Stimulated activated effector memory CD8-positive, alpha-beta T cell treated with anti-CD3 and anti-CD28 coated beads, Interleukin-12 subunit alpha, Interleukin-12 subunit beta, amount 100 ng/mL, for 72 hours (primary cell): ENCODE results near the gene BSCL2.

ENCODE experiments used
- ATAC-seq: fragments of 150-1000 bp; cut with Tn5 transposase; 2 replicates; pipeline ENCODE4 v1.10.0; 2021
- DNase-seq, 2 donors: peaks; one replicate each; pipeline ENCODE4 v3.0.0; 2021 to 2022; ENCODE audit warnings: low spot score in 2 of 2
- H3K27ac Mint-ChIP-seq: one replicate; pipeline ENCODE4 v1.8.0; 2022; ENCODE audit warnings: mild to moderate bottlenecking, mixed read lengths
- H3K36me3 Mint-ChIP-seq: one replicate; pipeline ENCODE4 v1.8.0; 2022; ENCODE audit warnings: mild to moderate bottlenecking, mixed read lengths
- H3K4me1 Mint-ChIP-seq: one replicate; pipeline ENCODE4 v1.8.0; 2022; ENCODE audit warnings: mixed read lengths
- H3K4me3 Mint-ChIP-seq: one replicate; pipeline ENCODE4 v1.8.0; 2022; ENCODE audit warnings: mild to moderate bottlenecking, mixed read lengths
- H3K9me3 Mint-ChIP-seq: one replicate; pipeline ENCODE4 v1.8.0; 2022; ENCODE audit warnings: mixed read lengths

BSCL2 gene

GRCh38 chr11:62726915-62727164, 19.6 kb upstream of the BSCL2 start:
- Mint-ChIP-seq H3K9me3 (no peaks in the 10 kb centered on the region), H3K4me3 (peak overlapping the region; percentile 89), H3K36me3 (peaks cover 95% of the 10 kb centered on the region), H3K4me1 (peaks cover 30% of the 10 kb centered on the region), H3K27ac (peak overlapping the region; percentile 99)
- ATAC-seq (peak; percentile 12), DNase-seq (no peak)

- Mint-ChIP-seq H3K4me1 (peaks cover 28% of the 10 kb centered on the region), H3K36me3 (peaks cover 95% of the 10 kb centered on the region), H3K4me3 (peak overlapping the region; percentile 89), H3K27ac (peak overlapping the region; percentile 99), H3K9me3 (no peaks in the 10 kb centered on the region)
- peak in 1 of 2 donors; percentile 70 for DNase-seq
- ATAC-seq: no peak
These were observed 19.1 kb upstream of the BSCL2 start for GRCh38 chr11:62726156-62726914.

GRCh38 chr11:62725646-62726045, 18.4 kb upstream of the BSCL2 start:
- Mint-ChIP-seq H3K36me3 (peaks cover 95% of the 10 kb centered on the region), H3K4me1 (peaks cover 23% of the 10 kb centered on the region), H3K9me3 (no peaks in the 10 kb centered on the region), H3K27ac (peak overlapping the region; percentile 99), H3K4me3 (peak overlapping the region; percentile 89)
- ATAC-seq (no peak), DNase-seq (no peak)

- Mint-ChIP-seq H3K27ac (peak overlapping the region; percentile 99), H3K4me1 (peaks cover 33% of the 10 kb centered on the region), H3K9me3 (no peaks in the 10 kb centered on the region), H3K4me3 (peak overlapping the region; percentile 89), H3K36me3 (peaks cover 98% of the 10 kb centered on the region)
- no peak for DNase-seq
- ATAC-seq: no peak
These were observed 16.9 kb upstream of the BSCL2 start for GRCh38 chr11:62724171-62724570.

- H3K9me3 Mint-ChIP-seq: no peaks in the 10 kb centered on the region
- H3K27ac Mint-ChIP-seq: peak overlapping the region; percentile 29
- H3K4me3 Mint-ChIP-seq: no peak overlapping the region
- ATAC-seq (no peak), DNase-seq (no peak)
- peaks cover 45% of the 10 kb centered on the region for H3K4me1 Mint-ChIP-seq
- peaks cover 100% of the 10 kb centered on the region for H3K36me3 Mint-ChIP-seq
These were observed 14.8 kb upstream of the BSCL2 start for GRCh38 chr11:62721994-62722393.

GRCh38 chr11:62719302-62719978, 12.2 kb upstream of the BSCL2 start:
- no peak for DNase-seq
- peak overlapping the region; percentile 87 for H3K27ac Mint-ChIP-seq
- peaks cover 100% of the 10 kb centered on the region for H3K36me3 Mint-ChIP-seq
- ATAC-seq: peak; percentile 89
- no peak overlapping the region for H3K4me3 Mint-ChIP-seq
- peaks cover 37% of the 10 kb centered on the region for H3K4me1 Mint-ChIP-seq
- H3K9me3 Mint-ChIP-seq: no peaks in the 10 kb centered on the region

- H3K27ac Mint-ChIP-seq: peak overlapping the region; percentile 60
- H3K36me3 Mint-ChIP-seq: peaks cover 100% of the 10 kb centered on the region
- ATAC-seq (no peak), DNase-seq (no peak)
- H3K4me1 Mint-ChIP-seq: peaks cover 50% of the 10 kb centered on the region
- no peaks in the 10 kb centered on the region for H3K9me3 Mint-ChIP-seq
- no peak overlapping the region for H3K4me3 Mint-ChIP-seq
These were observed 9.6 kb upstream of the BSCL2 start for GRCh38 chr11:62716816-62717215.

GRCh38 chr11:62716206-62716605, 9.0 kb upstream of the BSCL2 start:
- no peak overlapping the region for H3K4me3 Mint-ChIP-seq
- H3K9me3 Mint-ChIP-seq: no peaks in the 10 kb centered on the region
- DNase-seq (no peak), ATAC-seq (no peak)
- H3K36me3 Mint-ChIP-seq: peaks cover 100% of the 10 kb centered on the region
- peaks cover 50% of the 10 kb centered on the region for H3K4me1 Mint-ChIP-seq
- H3K27ac Mint-ChIP-seq: peak overlapping the region; percentile 89

GRCh38 chr11:62715150-62716130, 8.2 kb upstream of the BSCL2 start:
- Mint-ChIP-seq H3K27ac (peak overlapping the region; percentile 89), H3K36me3 (peaks cover 100% of the 10 kb centered on the region), H3K4me3 (no peak overlapping the region), H3K4me1 (peaks cover 53% of the 10 kb centered on the region), H3K9me3 (no peaks in the 10 kb centered on the region)
- ATAC-seq (no peak), DNase-seq (no peak)

- peaks cover 61% of the 10 kb centered on the region for H3K4me1 Mint-ChIP-seq
- H3K9me3 Mint-ChIP-seq: no peaks in the 10 kb centered on the region
- ATAC-seq (no peak), DNase-seq (no peak)
- peaks cover 98% of the 10 kb centered on the region for H3K36me3 Mint-ChIP-seq
- peak overlapping the region; percentile 89 for H3K27ac Mint-ChIP-seq
- H3K4me3 Mint-ChIP-seq: peak overlapping the region; percentile 44
These were observed 6.1 kb upstream of the BSCL2 start for GRCh38 chr11:62713343-62713742.

- H3K4me3 Mint-ChIP-seq: peak overlapping the region; percentile 44
- H3K27ac Mint-ChIP-seq: peak overlapping the region; percentile 89
- DNase-seq (no peak), ATAC-seq (no peak)
- H3K4me1 Mint-ChIP-seq: peaks cover 62% of the 10 kb centered on the region
- no peaks in the 10 kb centered on the region for H3K9me3 Mint-ChIP-seq
- peaks cover 93% of the 10 kb centered on the region for H3K36me3 Mint-ChIP-seq
These were observed 5.6 kb upstream of the BSCL2 start for GRCh38 chr11:62712861-62713260.

GRCh38 chr11:62712276-62712812, 5.1 kb upstream of the BSCL2 start:
- H3K4me1 Mint-ChIP-seq: peaks cover 64% of the 10 kb centered on the region
- no peaks in the 10 kb centered on the region for H3K9me3 Mint-ChIP-seq
- H3K27ac Mint-ChIP-seq: peak overlapping the region; percentile 89
- no peak for DNase-seq
- H3K4me3 Mint-ChIP-seq: peak overlapping the region; percentile 44
- no peak for ATAC-seq
- peaks cover 90% of the 10 kb centered on the region for H3K36me3 Mint-ChIP-seq

- H3K27ac Mint-ChIP-seq: peak overlapping the region; percentile 97
These were observed 2.7 kb upstream of the BSCL2 start for GRCh38 chr11:62710001-62710345.

GRCh38 chr11:62709247-62710000, 2.2 kb upstream of the BSCL2 start:
- ATAC-seq (peak; percentile 87), DNase-seq (peak; percentile 76 to 95)
- Mint-ChIP-seq H3K9me3 (no peaks in the 10 kb centered on the region), H3K27ac (peak overlapping the region; percentile 97), H3K4me3 (peak overlapping the region; percentile 88), H3K36me3 (peaks cover 82% of the 10 kb centered on the region), H3K4me1 (peaks cover 73% of the 10 kb centered on the region)

More at GRCh38 chr11:62710001-62710345, 2.7 kb upstream of the BSCL2 start:
- ATAC-seq (no peak), DNase-seq (peak in 1 of 2 donors; percentile 72)
- Mint-ChIP-seq H3K36me3 (peaks cover 84% of the 10 kb centered on the region), H3K4me1 (peaks cover 74% of the 10 kb centered on the region), H3K4me3 (peak overlapping the region; percentile 88), H3K9me3 (no peaks in the 10 kb centered on the region)
